Gastroesophageal sphincter (tissue), 3 donors: ENCODE measurements around the gene PPP6R3.

Source experiments
- POLR2A ChIP-seq, 2 donors: fragments of 450-650 bp; IDR thresholded peaks; one replicate each; pipeline ENCODE4 v1.6.1; 2017; ENCODE audit warnings: antibody characterized with exemption in 2 of 2, mild to moderate bottlenecking in 2 of 2, moderate library complexity in 1 of 2
- POLR2AphosphoS5 ChIP-seq: sonication (generic); formaldehyde crosslinking; IDR thresholded peaks from one replicate; pipeline ENCODE4 v1.6.1; 2017; ENCODE audit warnings: antibody characterized with exemption
- TF ChIP-seq, protein P1 (sequence below), 4 experiments: fragments of 200-600 bp in 2 of 4; fragments of 450-650 bp in 2 of 4; sonication (generic) in 1 of 4; IDR thresholded peaks; one replicate each; pipeline ENCODE4 v1.5.1; 2017 to 2019; ENCODE audit warnings: antibody characterized with exemption in 4 of 4, mild to moderate bottlenecking in 2 of 4, moderate library complexity in 2 of 4

GRCh38 chr11:68661014-68661413, 200.5 kb downstream of the PPP6R3 start:
- TF ChIP-seq, protein P1, sequence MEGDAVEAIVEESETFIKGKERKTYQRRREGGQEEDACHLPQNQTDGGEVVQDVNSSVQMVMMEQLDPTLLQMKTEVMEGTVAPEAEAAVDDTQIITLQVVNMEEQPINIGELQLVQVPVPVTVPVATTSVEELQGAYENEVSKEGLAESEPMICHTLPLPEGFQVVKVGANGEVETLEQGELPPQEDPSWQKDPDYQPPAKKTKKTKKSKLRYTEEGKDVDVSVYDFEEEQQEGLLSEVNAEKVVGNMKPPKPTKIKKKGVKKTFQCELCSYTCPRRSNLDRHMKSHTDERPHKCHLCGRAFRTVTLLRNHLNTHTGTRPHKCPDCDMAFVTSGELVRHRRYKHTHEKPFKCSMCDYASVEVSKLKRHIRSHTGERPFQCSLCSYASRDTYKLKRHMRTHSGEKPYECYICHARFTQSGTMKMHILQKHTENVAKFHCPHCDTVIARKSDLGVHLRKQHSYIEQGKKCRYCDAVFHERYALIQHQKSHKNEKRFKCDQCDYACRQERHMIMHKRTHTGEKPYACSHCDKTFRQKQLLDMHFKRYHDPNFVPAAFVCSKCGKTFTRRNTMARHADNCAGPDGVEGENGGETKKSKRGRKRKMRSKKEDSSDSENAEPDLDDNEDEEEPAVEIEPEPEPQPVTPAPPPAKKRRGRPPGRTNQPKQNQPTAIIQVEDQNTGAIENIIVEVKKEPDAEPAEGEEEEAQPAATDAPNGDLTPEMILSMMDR (IDR thresholded peaks at IDR 0.05) = no peak
- TF ChIP-seq POLR2AphosphoS5 = no peak
- no peak for TF ChIP-seq POLR2A (IDR thresholded peaks at IDR 0.05)
